D341Med (cell line): ENCODE data around the gene INPP5A.
"Not testable (repeated sequence)": the region's sequence is repeated elsewhere in the genome, so short reads cannot be mapped to it uniquely, and the experiment has no call there.

Source experiments
- DNase-seq: peaks from one replicate; pipeline ENCODE4 v3.0.0; 2012; ENCODE audit warnings: low spot score

The INPP5A gene

DNA sequence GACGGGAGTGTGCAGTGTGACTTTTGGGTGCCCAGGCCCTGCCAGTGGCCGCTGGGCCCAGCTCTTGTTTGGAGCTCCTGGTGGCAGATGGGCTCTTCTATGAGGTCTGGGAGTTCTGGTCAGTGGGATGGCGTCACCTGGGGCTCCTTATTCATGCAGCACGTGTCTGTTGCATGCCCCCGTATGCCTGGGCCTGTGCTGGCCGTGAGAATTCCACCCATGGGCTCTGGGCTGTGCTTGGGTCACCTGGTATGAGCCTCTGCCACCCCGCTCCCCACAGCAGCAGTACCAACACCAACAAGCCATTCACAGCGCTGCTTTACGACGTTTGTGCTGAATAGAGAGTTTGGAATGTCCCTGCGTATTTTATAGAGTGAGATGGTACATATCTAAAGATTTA lies 27.1 kb downstream of the INPP5A start:
- no peak for DNase-seq

DNA sequence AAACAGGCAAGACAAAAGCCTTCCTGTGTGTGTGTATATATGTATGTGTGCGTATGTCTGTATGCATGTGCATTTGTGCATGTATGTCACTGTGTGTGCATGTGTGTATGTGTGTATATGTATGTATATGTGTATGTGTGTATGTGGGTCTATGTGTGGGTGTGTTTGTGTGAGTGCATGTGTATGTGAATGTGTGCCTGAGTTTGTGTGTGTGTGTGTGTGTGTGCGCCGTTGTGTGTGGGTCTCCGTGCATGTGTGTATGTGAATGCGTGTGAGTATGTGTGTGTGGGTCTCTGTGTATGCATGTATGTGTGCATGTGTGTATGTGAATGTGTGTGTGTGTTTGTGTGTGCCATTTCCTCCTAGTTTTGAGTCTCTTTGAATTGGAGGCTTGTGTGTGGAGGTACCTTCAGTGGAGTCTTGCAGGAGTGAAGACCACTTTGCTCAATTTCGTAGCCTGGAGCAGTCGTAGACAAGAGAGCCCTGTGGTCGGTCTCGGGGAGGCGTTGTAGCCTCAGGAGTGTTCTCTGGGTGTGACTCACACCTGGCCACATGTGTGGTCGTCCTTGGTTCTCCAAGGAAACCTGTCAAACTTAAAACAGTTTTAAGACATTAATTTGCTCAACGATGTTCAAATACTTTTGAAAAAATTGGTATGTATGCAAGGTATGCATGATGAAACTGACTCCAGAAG lies 28.1 kb downstream of the INPP5A start:
- no peak for DNase-seq

- no peak for DNase-seq
These were observed 29.3 kb downstream of the INPP5A start for GRCh38 chr10:132566892-132567291.

- no peak for DNase-seq
These were observed 32.7 kb downstream of the INPP5A start for GRCh38 chr10:132570265-132570664.

- no peak for DNase-seq
These were observed 33.4 kb downstream of the INPP5A start for GRCh38 chr10:132570771-132571649.

DNA sequence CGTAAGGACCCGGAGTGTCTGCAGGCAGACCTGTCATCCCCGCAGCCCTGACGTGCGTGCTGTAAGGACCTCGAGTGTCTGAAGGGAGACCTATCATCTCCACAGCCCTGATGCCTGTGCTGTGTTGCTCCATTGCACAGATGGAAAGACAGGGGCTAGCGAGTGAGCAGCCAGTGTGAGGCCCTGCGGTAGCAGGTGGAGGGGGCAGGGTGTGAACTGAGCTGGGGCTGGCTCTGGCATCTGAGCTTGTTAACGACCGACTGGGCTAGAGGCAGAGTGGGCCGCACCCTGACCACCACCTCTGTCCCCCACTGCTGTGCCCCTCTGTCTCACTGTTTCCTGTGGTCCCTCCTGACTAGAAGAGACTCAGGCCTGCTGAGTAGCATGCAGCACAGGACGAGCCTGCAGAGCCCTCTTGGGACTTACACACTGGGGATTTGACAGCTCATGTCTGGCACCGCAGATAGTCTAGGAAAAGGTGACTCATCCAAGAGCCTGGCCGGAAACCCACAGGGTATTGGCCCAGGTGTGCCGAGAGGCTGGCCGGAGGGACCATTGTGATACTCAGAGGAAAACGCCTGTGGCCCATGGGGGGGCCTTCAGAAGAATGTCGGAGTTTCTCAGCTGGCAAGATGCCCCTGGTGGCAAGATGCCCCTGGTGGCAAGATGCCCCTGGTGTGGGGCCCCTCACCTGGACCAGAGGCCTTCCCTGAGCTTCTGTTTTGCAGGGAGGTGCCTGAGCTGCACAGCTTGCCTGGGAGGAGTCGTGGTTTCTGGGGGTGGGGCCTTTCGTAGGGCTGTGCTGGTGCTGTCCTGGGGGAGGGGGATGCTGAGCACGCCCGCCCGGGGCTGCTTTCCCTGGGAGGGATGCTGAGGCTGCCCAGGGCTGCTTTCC lies 34.3 kb downstream of the INPP5A start:
- DNase-seq, result peak; percentile 67

- no peak for DNase-seq
These were observed 35.0 kb downstream of the INPP5A start for GRCh38 chr10:132572545-132572937.

- DNase-seq, result not testable (repeated sequence)
These were observed 35.4 kb downstream of the INPP5A start for GRCh38 chr10:132572946-132573345.

GRCh38 chr10:132574288-132574687 lies 36.7 kb downstream of the INPP5A start:
- DNase-seq, result no peak

DNA sequence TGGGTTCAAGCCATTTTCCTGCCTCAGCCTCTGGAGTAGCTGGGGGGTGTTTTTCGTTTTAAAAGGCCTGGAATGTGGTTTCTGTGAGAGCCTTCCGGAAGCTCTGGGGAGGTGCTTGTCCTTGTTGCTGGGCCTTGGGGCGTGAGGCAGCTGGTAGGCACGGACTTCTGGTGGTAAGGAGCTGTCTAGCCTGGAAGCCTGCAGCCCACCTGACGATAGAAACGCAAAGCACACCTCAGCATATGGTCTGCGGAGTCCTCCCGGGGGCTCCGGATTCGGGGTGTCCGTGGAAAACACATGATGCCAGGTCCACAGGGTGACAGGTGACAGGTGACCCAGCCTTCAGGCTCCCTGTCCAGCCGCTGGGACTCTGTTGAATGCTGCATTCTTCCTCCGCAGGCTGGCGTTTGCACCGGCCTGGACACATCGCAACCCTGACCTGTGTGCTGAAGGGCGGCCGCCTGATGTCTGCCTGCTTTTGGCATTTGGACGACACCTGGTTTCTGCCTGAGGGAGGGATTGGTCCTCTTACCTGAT lies 37.3 kb downstream of the INPP5A start:
- no peak for DNase-seq

GRCh38 chr10:132575320-132576201 lies 38.0 kb downstream of the INPP5A start:
- no peak for DNase-seq

DNA sequence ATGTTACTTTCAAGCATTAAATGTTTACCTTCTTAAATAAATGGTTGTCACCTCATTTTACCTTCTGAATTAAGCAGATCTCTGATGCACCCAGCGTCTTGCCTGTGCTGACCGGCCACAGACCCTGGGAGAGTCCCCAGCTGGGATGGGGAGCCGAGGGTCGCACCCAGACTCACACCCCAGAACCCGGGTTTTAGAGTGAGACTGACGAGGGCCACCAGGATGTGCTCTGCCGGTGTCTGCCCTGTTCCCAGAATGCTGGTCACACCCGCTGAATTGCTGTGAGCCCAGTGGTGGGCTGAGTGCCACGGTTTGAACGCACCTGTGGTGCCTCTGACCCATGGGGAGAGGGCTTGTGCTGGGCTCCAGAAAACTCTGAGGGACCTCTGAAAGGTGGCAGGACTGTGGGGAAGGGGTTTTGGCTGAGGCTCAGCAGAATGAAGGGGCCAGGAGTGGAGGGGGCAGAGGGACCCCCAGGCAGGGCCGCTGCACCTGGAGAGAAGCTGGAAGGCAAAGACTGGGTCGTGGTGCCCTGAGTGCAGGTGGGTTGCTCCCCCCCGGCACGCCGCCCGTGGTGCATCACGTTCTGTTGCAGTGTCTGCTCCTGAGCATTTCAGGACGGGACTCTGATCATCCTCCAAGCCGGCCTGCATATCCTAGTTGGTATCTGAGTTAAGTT lies 39.2 kb downstream of the INPP5A start:
- DNase-seq, result no peak

DNA sequence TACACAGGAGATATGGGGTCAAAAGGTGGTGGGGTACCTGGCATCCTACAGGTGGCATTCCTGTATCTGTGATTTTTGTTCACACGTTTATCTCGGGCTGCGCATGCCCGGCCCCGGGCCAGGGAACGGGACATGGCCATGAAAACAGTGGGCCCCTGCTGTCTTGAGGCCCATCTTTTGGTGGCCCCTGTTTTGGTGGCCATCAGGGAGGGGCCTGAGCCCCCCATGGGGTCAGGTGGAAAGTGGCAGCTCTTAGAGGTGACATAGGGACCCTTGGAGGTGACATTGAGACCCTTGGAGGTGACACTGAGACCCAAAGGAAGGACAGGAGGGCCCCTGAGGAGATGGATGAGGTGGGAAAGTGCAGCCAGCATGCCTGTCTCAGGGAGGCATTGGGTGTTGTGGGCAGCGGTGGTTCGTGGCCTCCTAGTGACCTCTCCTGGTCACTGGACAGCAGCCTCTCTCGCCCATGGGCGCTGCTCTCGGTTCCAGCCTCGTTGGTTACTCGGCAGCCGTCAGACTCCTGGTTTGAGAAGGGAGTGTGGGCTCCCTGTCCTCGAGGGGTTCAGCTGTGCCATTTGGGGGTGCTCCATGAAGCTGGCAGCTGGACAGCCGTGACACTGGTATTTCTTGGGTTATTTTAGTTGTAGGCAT lies 39.9 kb downstream of the INPP5A start:
- no peak for DNase-seq

GRCh38 chr10:132578287-132578951 lies 40.8 kb downstream of the INPP5A start:
- no peak for DNase-seq

DNA sequence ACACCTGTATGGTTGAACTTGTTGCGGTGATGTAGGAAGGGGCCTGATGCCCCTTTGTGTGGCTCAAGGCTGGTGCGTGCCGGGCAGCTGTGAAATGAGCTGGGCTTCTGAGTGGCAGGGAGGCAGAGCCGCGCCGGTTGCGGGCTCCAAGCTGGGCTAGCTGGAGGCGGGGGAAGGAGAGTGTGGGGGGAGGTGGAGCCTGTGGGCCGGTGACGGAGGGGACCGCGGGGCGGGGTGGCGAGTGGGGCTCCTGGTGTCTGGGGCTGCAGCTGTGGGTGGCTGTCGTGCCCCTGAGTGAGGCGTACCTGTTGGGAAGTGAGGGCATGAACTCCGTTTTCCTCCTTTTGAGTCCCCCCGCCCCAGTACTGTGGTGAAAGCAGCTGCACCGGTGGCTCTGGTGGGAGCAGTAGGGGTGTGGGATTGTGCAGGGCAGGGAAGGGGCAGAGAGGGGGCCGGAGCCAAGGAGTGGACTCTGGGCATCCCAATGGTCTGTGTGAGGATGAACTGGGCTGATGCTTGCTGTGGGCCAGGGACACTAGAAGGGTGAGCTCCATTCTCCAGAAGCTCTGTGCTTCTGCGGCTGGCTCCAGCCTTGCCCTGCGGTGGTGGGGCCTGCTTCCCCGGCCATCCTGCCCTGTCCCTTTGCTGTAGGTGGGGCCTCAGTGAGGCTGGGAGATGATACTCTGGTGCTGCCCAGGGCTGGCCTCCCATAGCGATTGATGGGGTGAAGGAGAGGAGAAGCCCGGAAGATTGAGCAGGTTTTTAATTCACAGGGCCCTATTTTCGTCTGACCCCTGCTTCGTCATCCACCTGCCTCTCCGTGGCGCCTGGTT lies 41.7 kb downstream of the INPP5A start:
- DNase-seq, result no peak

DNA sequence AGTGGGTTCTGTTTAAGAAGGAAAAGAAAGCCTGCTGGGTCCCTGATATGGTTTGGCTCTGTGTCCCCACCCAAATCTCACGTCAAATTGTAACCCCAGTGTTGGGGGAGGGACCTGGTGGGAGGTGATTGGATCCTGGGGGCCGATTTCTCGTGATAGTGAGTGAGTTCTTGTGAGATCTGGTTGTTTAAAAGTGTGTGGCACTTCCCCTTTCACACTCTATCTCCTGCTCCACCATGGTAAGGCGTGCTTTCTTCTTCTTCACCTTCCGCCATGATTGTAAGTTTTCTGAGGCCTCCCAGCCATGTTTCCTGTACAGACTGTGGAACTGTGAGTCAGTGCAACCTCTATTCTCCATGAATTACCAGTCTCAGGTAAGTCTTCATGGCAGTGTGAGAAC lies 42.6 kb downstream of the INPP5A start:
- no peak for DNase-seq

GRCh38 chr10:132580617-132581016 lies 43.0 kb downstream of the INPP5A start:
- no peak for DNase-seq

DNA sequence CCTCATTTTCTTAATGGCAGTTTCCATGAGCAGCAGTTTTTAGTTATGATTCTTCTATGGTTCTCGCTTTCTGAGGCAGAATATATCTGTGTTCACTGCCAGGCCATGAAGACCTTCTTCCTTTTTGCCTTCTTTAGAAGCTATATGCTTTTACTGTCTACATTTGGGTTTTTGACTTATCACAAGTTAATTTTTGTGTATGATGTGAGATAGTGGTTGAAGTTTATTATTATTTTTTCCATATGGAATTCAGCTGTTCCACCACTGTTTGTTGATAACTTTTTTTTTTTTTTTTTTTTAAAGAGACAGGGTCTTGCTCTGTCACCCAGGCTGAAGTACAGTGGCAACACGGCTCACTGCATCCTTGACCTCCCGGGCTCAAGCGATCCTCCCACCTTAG lies 44.5 kb downstream of the INPP5A start:
- no peak for DNase-seq

DNA sequence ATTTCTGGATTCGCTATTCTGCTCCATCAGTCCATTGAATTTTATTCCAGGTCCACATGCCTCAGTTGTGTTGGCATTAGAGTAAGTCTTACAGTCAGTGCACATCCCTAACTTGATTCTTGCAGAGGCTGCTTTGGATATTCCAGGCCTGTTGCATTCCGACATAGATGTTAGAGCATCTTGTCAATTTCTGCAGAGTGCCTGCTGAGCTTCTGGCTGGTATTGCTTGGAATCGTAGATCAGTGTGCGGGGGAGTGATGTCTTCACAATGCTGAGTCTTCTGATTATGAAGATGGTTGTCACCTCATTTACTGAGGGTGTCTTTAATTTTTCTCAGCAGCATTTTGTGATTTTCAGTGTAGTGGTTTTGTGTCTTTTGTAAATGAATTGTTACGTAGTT lies 45.2 kb downstream of the INPP5A start:
- DNase-seq, result no peak
